Measurements from ENCODE around the gene DLG4.

- TF ChIP-seq CTCF (IDR thresholded peaks at IDR 0.05) (no peak), EZH2 (IDR thresholded peaks at IDR 0.05; ENCODE audit: borderline replicate concordance, insufficient read depth, low read depth, low read length, poor library complexity, severe bottlenecking) (no peak)
Observed at GRCh38 chr17:7218758-7219157, 878 bp downstream of the DLG4 start.

Data from B cell (primary cell).